ENCODE data around the gene PRR15L.
"Not testable (repeated sequence)": the region's sequence is repeated elsewhere in the genome, so short reads cannot be mapped to it uniquely, and the experiment has no call there.

Gene PRR15L

GRCh38 chr17:47988445-47988844 is 30.8 kb upstream of the PRR15L start:
- not testable (repeated sequence) for DNase-seq (ENCODE audit: low read depth in 2 of 2)

GRCh38 chr17:47987240-47987835 is 29.7 kb upstream of the PRR15L start:
- DNase-seq (ENCODE audit: low read depth in 2 of 2), result no peak

GRCh38 chr17:47986520-47986919 is 28.8 kb upstream of the PRR15L start:
- no peak for DNase-seq (ENCODE audit: low read depth in 2 of 2)

GRCh38 chr17:47983492-47984223 is 26.0 kb upstream of the PRR15L start:
- DNase-seq (ENCODE audit: low read depth in 2 of 2), result no peak

GRCh38 chr17:47982645-47983390 is 25.1 kb upstream of the PRR15L start:
- DNase-seq (ENCODE audit: low read depth in 2 of 2), result no peak

- no peak for DNase-seq (ENCODE audit: low read depth in 2 of 2)
Observed at GRCh38 chr17:47982091-47982617, 24.5 kb upstream of the PRR15L start.

GRCh38 chr17:47981462-47981861 is 23.8 kb upstream of the PRR15L start:
- no peak for DNase-seq (ENCODE audit: low read depth in 2 of 2)

GRCh38 chr17:47980541-47980940 is 22.9 kb upstream of the PRR15L start:
- no peak for DNase-seq (ENCODE audit: low read depth in 2 of 2)

GRCh38 chr17:47978324-47978723 is 20.6 kb upstream of the PRR15L start:
- DNase-seq (ENCODE audit: low read depth in 2 of 2), result peak in 1 of 2 donors; percentile 6

GRCh38 chr17:47975823-47976205 is 18.1 kb upstream of the PRR15L start:
- no peak for DNase-seq (ENCODE audit: low read depth in 2 of 2)

GRCh38 chr17:47975189-47975822 is 17.6 kb upstream of the PRR15L start:
- no peak for DNase-seq (ENCODE audit: low read depth in 2 of 2)

- DNase-seq (ENCODE audit: low read depth in 2 of 2), result no peak
Observed at GRCh38 chr17:47973541-47973940, 15.9 kb upstream of the PRR15L start.

GRCh38 chr17:47970725-47971499 is 13.2 kb upstream of the PRR15L start, which contains the start of gene CDK5RAP3:
CDK5RAP3 (plus strand) TSS chr17:47971113; CDS start chr17:47971147, 34 bp downstream.
- peak; percentile 95 to 97 for DNase-seq (ENCODE audit: low read depth in 2 of 2)

- DNase-seq (ENCODE audit: low read depth in 2 of 2), result no peak
Observed at GRCh38 chr17:47969930-47970724, 12.4 kb upstream of the PRR15L start.

GRCh38 chr17:47968836-47969235 is 11.2 kb upstream of the PRR15L start:
- DNase-seq (ENCODE audit: low read depth in 2 of 2), result no peak

GRCh38 chr17:47967607-47968252 is 10.0 kb upstream of the PRR15L start:
- DNase-seq (ENCODE audit: low read depth in 2 of 2), result no peak

- DNase-seq (ENCODE audit: low read depth in 2 of 2), result no peak
Observed at GRCh38 chr17:47966079-47966519, 8.4 kb upstream of the PRR15L start.

- no peak for DNase-seq (ENCODE audit: low read depth in 2 of 2)
Observed at GRCh38 chr17:47964856-47965255, 7.2 kb upstream of the PRR15L start.

- DNase-seq (ENCODE audit: low read depth in 2 of 2), result no peak
Observed at GRCh38 chr17:47962901-47963300, 5.2 kb upstream of the PRR15L start.

GRCh38 chr17:47961406-47961805 is 3.7 kb upstream of the PRR15L start:
- no peak for DNase-seq (ENCODE audit: low read depth in 2 of 2)
